GM12875 (cell line): Measurements from ENCODE around the gene DAGLB.
"Not testable (repeated sequence)": the region's sequence is repeated elsewhere in the genome, so short reads cannot be mapped to it uniquely, and the experiment has no call there.

Experiments
- H3K4me3 ChIP-seq: one replicate; pipeline ENCODE4 v1.5.1; 2011; ENCODE audit warnings: low read depth, low read length, control low read depth
- CTCF ChIP-seq: IDR thresholded peaks from 2 replicates; pipeline ENCODE4 v1.5.1; 2011; ENCODE audit warnings: low read depth, mild to moderate bottlenecking, control low read depth, inconsistent platforms, low read length, moderate library complexity, borderline replicate concordance; ENCODE audit not compliant: insufficient read depth

Gene DAGLB

GRCh38 chr7:6387734-6388294 lies 59.9 kb downstream of the DAGLB start:
- TF ChIP-seq CTCF, result no peak
- no peak overlapping the region for H3K4me3 ChIP-seq

GRCh38 chr7:6386779-6387178 lies 61.0 kb downstream of the DAGLB start:
- no peak overlapping the region for H3K4me3 ChIP-seq
- TF ChIP-seq CTCF, result no peak

- no peak overlapping the region for H3K4me3 ChIP-seq
- no peak for TF ChIP-seq CTCF
Observed at GRCh38 chr7:6385909-6386560, 61.7 kb downstream of the DAGLB start.

- H3K4me3 ChIP-seq, result no peak overlapping the region
- TF ChIP-seq CTCF, result no peak
Observed at GRCh38 chr7:6385110-6385781, 62.5 kb downstream of the DAGLB start.

- no peak overlapping the region for H3K4me3 ChIP-seq
- no peak for TF ChIP-seq CTCF
Observed at GRCh38 chr7:6384327-6384726, 63.4 kb downstream of the DAGLB start.

GRCh38 chr7:6382817-6383216 lies 64.9 kb downstream of the DAGLB start:
- H3K4me3 ChIP-seq, result no peak overlapping the region
- no peak for TF ChIP-seq CTCF

GRCh38 chr7:6381846-6382245 lies 65.9 kb downstream of the DAGLB start:
- not testable (repeated sequence) for H3K4me3 ChIP-seq
